Measurements from ENCODE around the gene NRP1.
A peak's percentile ranks its signal among the peaks of the same experiment; 100 is the strongest.

Gene NRP1

DNA sequence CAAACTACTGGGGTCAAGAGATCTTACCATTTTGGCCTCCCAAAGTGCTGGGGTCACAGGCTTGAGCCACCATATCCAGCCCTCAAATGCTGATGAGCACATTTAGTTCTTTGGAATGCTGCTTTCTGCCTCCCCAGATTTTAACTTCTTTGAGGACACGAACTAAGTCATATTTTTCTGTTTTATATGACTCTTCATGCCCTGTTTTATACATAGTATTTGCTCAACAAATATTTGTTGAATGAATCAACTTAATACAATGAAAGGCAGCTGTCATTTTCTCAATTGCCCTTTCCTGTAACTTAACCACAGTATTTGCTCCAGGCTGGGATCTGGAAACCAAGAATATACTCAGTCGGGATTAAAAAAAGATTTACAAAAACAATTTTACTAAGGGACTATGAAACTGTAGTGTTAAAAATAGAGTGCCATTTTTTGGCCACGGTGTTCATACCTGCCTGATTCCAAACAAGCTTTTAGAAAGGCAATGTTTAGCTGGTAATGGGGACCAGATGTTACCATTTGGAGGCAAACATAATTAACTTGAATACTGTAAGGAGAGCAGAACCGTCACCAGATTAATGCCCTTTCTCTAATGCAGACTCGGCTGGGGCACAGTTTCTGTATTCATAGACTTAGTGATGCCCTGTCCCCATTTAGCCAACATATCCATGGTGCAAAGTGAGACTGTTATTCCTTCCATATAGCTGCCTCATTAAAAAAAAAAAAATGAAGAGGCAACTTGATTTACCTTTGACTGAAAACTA, 117.6 kb downstream of the NRP1 start:
- TF ChIP-seq, protein P1, sequence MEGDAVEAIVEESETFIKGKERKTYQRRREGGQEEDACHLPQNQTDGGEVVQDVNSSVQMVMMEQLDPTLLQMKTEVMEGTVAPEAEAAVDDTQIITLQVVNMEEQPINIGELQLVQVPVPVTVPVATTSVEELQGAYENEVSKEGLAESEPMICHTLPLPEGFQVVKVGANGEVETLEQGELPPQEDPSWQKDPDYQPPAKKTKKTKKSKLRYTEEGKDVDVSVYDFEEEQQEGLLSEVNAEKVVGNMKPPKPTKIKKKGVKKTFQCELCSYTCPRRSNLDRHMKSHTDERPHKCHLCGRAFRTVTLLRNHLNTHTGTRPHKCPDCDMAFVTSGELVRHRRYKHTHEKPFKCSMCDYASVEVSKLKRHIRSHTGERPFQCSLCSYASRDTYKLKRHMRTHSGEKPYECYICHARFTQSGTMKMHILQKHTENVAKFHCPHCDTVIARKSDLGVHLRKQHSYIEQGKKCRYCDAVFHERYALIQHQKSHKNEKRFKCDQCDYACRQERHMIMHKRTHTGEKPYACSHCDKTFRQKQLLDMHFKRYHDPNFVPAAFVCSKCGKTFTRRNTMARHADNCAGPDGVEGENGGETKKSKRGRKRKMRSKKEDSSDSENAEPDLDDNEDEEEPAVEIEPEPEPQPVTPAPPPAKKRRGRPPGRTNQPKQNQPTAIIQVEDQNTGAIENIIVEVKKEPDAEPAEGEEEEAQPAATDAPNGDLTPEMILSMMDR (IDR thresholded peaks at IDR 0.05) = no peak
- H3K27ac ChIP-seq = peak overlapping the region; percentile 67 to 77
- DNase-seq (ENCODE audit: low spot score) = no peak
- H3K4me3 ChIP-seq = no peak overlapping the region

DNA sequence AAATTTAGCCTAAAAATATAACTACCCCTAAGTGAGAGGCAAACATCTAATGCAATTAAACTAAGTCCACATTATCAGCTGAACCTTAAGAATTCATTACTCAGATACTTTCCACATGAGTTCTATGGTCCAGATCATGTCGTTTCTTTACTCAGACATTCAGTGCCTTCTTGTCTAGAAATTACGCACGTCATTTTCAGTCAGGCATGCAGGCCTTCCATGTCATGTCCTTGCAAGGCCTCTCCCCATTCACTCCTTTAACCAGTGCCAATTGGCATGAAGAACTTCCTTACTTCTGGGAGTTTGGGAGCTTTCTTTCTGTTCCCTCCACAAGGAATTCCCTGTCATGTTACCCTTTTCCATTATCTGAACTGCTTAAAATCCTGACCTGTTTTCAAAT, 118.8 kb downstream of the NRP1 start:
- Histone ChIP-seq H3K27ac (peak overlapping the region; percentile 67 to 87), H3K4me3 (no peak overlapping the region)
- TF ChIP-seq, protein P1 (IDR thresholded peaks at IDR 0.05) = no peak
- DNase-seq (ENCODE audit: low spot score) = peak; percentile 80

DNA sequence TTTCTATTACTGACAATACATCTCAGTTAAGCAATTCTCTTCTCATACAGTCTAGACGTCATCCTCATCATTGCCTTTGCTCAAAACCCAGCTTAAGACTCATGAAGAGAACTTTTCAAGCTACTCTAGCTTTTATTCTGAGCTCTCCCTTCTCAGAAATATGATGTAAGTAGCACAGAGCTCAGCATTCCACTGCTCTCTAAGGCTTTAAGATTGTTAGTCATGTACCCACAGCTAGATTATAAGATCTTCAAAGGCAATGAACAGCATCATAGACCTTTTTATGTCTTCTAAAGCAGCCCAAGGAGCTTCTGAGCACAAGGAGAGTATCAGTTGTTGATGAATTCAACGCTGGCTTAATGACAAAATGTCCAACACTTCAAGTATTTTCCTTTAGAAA, 119.3 kb downstream of the NRP1 start:
- H3K27ac ChIP-seq = peak overlapping the region; percentile 67 to 87
- no peak overlapping the region for H3K4me3 ChIP-seq
- DNase-seq (ENCODE audit: low spot score) = no peak
- TF ChIP-seq, protein P1 (IDR thresholded peaks at IDR 0.05) = no peak

GRCh38 chr10:33214174-33214573, 120.3 kb downstream of the NRP1 start:
- Histone ChIP-seq H3K4me3 (no peak overlapping the region), H3K27ac (peak overlapping the region; percentile 67 to 87)
- DNase-seq (ENCODE audit: low spot score) = no peak
- TF ChIP-seq, protein P1 (IDR thresholded peaks at IDR 0.05) = no peak

DNA sequence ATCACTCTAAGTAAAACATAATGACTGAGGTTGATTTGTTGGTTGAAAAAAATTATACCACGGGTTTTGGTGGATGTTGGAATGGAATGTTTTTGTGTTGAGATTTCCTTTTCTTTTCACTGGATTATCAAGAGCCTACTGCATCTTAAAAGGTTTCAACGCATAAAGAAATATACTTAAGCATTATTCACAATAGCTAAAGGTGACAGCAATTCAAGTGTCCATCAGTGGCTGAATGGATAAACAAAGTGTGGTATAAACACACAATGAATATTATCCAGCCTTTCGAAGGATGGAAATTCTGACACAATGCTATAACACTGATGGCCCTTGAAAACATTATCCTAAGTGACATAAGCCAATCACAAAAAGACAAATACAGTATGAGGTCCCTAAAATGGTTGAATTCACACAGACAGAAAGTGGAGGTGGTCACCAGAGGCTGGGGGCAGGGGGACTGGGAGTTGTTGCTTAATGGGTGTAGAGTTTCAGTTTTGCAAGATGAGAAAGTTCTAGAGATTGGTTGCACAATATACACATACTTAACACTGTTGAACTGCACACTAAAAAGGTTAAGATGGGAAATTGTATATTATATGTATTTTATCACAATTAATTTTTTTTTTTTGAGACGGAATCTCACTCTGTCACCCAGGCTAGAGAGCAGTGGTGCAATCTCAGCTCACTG, 122.3 kb downstream of the NRP1 start:
- DNase-seq (ENCODE audit: low spot score) = no peak
- peak overlapping the region; percentile 72 to 87 for H3K27ac ChIP-seq
- TF ChIP-seq, protein P1 (IDR thresholded peaks at IDR 0.05) = no peak

DNA sequence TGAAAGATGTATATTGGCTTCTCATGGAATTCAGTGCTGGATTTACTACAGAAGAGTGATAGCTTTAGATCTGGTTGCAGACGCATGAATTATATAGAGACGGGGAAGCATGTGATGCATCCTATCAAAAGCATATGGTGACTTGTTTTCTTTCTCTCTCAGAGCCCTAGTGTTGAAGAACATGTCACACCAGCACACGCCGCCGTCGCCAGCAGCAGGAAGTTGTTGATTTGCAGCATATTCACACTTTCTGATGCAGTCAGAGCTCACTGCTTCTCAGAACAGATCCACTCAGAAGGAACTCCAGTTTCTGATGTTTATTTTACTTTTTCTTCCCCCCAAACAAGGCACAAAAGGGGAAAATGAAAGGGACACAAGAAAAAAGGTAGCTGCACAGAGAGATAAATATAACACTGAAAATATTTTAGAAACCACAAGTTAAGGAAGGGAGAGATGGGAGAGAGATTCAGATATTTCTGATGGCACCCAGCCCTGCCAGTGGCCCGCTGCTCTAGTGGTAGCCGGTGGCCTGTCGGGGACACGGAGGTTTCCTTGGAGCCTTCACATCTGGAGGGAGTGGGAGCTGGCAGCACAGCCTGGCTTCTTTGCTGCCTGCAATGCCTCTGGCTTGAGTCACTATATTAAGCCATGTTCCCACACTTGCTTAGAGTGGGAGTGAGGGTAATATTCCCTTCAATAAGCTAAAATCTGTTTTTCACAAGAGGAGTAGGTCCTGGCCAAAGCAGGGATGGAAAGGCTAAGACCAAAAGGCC, 123.2 kb downstream of the NRP1 start:
- TF ChIP-seq, protein P1 (IDR thresholded peaks at IDR 0.05) = no peak
- peak overlapping the region; percentile 3 for H3K4me3 ChIP-seq
- H3K27ac ChIP-seq = peak overlapping the region; percentile 72 to 87
- DNase-seq (ENCODE audit: low spot score) = peak; percentile 90

More for the DNA sequence above, 122.3 kb downstream of the NRP1 start:
- peak overlapping the region; percentile 3 for H3K4me3 ChIP-seq
